ENCODE data around the gene CELF2. TPM values are rescaled to one million over a fixed set of nuclear protein-coding genes. Genes with fewer than 3 reads are reported as not detected.
"Not testable (repeated sequence)": the region's sequence is repeated elsewhere in the genome, so short reads cannot be mapped to it uniquely, and the experiment has no call there.

Gene CELF2
- total and polyA plus RNA-seq, 8 donors = 58.0 to 107 (median 65.9) TPM

DNA sequence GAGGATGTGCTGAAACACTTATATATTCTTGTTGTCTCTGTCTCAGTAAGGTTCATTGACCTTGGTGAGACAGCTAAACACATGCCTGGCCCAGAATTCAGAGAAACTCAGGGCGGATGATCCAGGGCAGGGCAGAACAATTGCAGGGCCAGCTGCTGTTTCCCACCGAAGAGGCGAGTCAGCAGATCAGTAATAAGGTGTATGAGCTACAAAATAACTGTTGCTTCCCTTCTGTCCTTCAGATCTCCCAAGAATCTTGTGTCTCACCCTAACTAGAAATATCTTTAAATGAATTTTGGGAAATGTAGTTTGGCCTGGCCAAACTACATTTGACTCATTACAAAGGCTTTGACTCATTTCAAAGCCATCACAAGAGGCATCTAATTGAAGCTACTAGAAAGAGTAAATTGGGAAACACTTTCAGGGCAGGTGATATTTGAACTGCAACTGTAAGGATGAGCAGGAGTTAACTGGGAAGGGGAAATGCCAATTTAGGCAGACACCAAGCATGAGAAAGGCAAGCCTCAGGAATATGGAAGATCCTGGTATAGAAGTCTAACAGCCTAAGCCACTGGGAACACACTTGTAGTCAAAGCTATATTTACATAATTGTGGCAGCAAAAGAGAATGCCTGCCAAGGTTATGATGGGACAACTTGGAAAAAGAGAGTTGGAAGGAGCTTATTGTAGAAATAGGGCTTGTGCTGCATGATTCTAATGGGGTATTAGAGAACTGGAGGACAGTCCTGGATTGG, 24.5 kb upstream of the CELF2 start:
- ATAC-seq = peak; percentile 10
- intact Hi-C loops (cut with DNase I) = no loop called here
- Histone ChIP-seq H3K4me3 (no peak overlapping the region), H3K9me3 (no peaks in the 10 kb centered on the region), H3K27ac (peak overlapping the region in 1 of 2 donors; percentile 11), H3K27me3 (no peaks in the 10 kb centered on the region), H3K36me3 (no peaks in the 10 kb centered on the region), H3K4me1 (no peaks in the 10 kb centered on the region)
- TF ChIP-seq, protein P1, sequence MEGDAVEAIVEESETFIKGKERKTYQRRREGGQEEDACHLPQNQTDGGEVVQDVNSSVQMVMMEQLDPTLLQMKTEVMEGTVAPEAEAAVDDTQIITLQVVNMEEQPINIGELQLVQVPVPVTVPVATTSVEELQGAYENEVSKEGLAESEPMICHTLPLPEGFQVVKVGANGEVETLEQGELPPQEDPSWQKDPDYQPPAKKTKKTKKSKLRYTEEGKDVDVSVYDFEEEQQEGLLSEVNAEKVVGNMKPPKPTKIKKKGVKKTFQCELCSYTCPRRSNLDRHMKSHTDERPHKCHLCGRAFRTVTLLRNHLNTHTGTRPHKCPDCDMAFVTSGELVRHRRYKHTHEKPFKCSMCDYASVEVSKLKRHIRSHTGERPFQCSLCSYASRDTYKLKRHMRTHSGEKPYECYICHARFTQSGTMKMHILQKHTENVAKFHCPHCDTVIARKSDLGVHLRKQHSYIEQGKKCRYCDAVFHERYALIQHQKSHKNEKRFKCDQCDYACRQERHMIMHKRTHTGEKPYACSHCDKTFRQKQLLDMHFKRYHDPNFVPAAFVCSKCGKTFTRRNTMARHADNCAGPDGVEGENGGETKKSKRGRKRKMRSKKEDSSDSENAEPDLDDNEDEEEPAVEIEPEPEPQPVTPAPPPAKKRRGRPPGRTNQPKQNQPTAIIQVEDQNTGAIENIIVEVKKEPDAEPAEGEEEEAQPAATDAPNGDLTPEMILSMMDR (IDR thresholded peaks at IDR 0.05) = no peak
- DNase-seq = no peak

DNA sequence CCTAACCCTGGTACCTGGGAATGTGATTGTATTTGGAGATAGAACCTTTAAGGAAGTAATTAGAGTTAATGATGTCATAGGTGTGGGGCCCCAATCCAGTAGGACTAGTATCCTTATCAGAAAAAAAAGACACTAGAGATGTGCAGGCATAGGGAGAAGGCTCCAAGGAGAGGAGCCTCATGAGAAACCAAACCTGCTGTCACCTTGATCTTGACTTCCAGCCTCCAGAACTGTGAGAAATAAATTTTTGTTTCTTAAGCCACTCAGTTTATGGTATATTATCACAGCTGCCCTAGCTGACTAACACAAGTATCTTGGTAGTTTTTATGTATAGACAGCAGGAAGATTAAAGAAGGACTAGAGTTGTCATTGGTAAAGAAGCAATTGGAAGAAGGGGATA, 23.9 kb upstream of the CELF2 start:
- no peak for DNase-seq
- H3K4me3 ChIP-seq = no peak overlapping the region
- intact Hi-C loops (cut with DNase I) = no loop called here
- H3K4me1 ChIP-seq = no peaks in the 10 kb centered on the region
- H3K27me3 ChIP-seq = no peaks in the 10 kb centered on the region
- H3K27ac ChIP-seq = no peak overlapping the region
- no peak for ATAC-seq
- no peaks in the 10 kb centered on the region for H3K9me3 ChIP-seq
- H3K36me3 ChIP-seq = no peaks in the 10 kb centered on the region
- TF ChIP-seq, protein P1 (IDR thresholded peaks at IDR 0.05) = no peak

DNA sequence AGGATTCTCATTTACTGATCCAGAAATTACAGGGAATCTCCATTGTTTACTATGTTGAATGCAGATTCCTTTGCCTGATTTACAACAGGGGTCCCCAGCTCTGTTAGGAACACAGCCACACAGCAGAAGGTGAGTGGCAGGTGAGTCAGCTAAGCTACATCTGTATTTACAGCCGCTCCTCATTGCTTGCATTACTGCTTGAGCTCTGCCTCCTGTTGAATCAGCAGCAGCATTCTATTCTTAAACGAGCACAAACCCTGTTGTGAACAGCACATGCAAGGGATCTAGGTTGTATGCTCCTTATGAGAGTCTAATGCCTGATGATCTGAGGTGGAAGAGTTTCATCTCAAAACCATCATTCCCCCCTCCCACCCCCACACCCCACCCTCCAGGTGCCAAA, 23.3 kb upstream of the CELF2 start:
- intact Hi-C loops (cut with DNase I) = no loop called here
- no peak for DNase-seq

DNA sequence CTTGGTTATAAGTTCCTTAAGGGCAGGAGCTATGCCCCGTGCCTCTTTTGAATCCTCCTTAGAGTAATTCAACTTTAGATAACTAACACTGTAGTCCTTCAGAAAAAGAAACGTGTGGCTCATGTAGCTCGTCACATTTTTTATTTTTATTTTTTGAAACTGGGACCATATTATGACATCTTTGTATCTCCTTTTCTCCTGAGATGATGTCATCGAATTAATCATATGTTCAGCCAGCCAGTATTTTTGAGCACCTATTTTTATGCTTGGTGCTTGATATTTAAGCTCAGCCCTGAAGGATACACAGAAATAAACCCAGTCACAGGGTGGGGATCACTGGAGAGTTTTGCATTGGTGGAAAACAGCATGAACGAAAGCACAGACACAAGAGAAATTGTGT, 22.6 kb upstream of the CELF2 start:
- Histone ChIP-seq H3K36me3 (no peaks in the 10 kb centered on the region), H3K4me3 (no peak overlapping the region), H3K27me3 (no peaks in the 10 kb centered on the region), H3K9me3 (no peaks in the 10 kb centered on the region), H3K27ac (no peak overlapping the region), H3K4me1 (no peaks in the 10 kb centered on the region)
- intact Hi-C loops (cut with DNase I) = no loop called here
- ATAC-seq (no peak), DNase-seq (no peak)
- TF ChIP-seq, protein P1 (IDR thresholded peaks at IDR 0.05) = no peak

More for the DNA sequence above, 23.3 kb upstream of the CELF2 start:
- no peak overlapping the region for H3K4me3 ChIP-seq
- no peak for ATAC-seq
- H3K27me3 ChIP-seq = no peaks in the 10 kb centered on the region
- TF ChIP-seq, protein P1 (IDR thresholded peaks at IDR 0.05) = no peak
- H3K36me3 ChIP-seq = no peaks in the 10 kb centered on the region
- no peaks in the 10 kb centered on the region for H3K9me3 ChIP-seq
- no peak overlapping the region for H3K27ac ChIP-seq
- H3K4me1 ChIP-seq = no peaks in the 10 kb centered on the region

DNA sequence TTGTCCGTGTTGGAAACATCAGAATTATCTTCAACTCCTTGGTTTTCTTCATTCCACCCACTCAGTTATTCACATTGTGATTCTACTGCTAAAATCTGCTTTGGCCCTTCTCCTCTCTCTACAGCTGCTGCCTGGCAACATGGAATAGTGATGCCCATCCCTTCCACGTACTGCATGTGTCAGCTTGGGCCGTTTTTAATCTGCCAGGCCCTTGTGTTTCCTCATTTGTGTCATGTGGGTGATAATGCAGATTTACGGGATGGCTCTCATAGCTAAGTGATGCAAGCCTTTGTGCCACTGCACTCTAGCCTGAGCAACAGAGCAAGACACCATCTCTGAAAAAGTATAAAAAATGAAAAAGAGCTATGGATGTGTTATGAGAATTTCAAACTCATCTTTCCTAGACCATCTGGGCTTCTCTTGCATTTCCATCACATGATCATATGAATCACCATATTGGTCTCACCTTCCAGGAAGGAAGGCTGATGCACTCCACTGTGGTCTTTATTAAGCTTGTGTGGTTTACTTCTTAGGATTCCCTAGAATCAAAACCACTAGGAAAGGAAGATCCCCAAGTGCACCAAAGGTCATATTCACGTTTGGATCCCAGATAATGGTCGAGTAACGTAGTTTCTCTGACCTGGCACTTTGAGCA, 20.6 kb upstream of the CELF2 start:
- no peak for DNase-seq
- H3K4me1 ChIP-seq = no peaks in the 10 kb centered on the region
- no peak for ATAC-seq

DNA sequence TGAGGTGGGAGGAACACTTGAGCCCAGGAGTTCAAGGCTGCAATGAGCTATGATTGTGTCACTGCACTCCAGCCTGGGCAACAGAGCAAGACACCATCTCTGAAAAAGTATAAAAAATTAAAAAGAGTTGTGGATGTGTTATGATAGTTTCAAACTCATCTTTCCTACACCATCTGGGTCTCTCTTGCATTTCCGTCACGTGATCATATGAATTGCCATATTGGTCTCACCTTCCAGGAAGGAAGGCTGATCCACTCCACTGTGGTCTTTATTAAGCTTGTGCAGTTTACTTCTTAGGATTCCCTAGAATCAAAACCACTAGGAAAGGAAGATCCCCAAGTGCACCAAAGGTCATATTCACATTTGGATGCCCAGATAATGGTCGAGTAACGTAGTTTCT, 18.2 kb upstream of the CELF2 start:
- H3K27ac ChIP-seq; H3K27me3 ChIP-seq; H3K4me3 ChIP-seq; ATAC-seq; intact Hi-C loops (cut with DNase I); H3K36me3 ChIP-seq; DNase-seq; H3K9me3 ChIP-seq; H3K4me1 ChIP-seq: not testable (repeated sequence)

More for the DNA sequence above, 20.6 kb upstream of the CELF2 start:
- no peaks in the 10 kb centered on the region for H3K9me3 ChIP-seq
- H3K27me3 ChIP-seq = no peaks in the 10 kb centered on the region
- TF ChIP-seq, protein P1 (IDR thresholded peaks at IDR 0.05) = no peak
- H3K36me3 ChIP-seq = no peaks in the 10 kb centered on the region
- intact Hi-C loops (cut with DNase I) = no loop called here
- no peak overlapping the region for H3K27ac ChIP-seq
- H3K4me3 ChIP-seq = no peak overlapping the region

Data from left lung (tissue), 10 donors.